K562 (cell line): ENCODE measurements around the gene DPP9.

ENCODE experiments used
- ATF1 ChIP-seq, 2 experiments: fragments of 450-650 bp in 1 of 2; IDR thresholded peaks; 2 replicates each; pipeline ENCODE4 v1.6.1; 2016; ENCODE audit warnings: missing compliant biosample characterization in 1 of 2, missing genetic modification characterization in 1 of 2
- BDP1 ChIP-seq: IDR thresholded peaks from 3 replicates; pipeline ENCODE4 v1.6.1; 2011; ENCODE audit not compliant: insufficient read length, insufficient read depth
- EHMT2 ChIP-seq: fragments of 450-650 bp; IDR thresholded peaks from 2 replicates; pipeline ENCODE4 v1.6.1; 2018; ENCODE audit warnings: antibody characterized with exemption
- EP300 ChIP-seq: IDR thresholded peaks from 2 replicates; pipeline ENCODE4 v1.6.1; 2012; ENCODE audit warnings: low read length, improper control_type of control experiment
- HDAC1 ChIP-seq, 2 experiments: fragments of 450-650 bp; IDR thresholded peaks; 2 replicates each; pipeline ENCODE4 v1.6.1; 2016 to 2017; ENCODE audit warnings: inconsistent platforms in 1 of 2, mild to moderate bottlenecking in 1 of 2, moderate library complexity in 1 of 2
- IFI16 ChIP-seq: fragments of 250-450 bp; sonication (Bioruptor Pico); IDR thresholded peaks from 2 replicates; pipeline ENCODE4 v2.1.2; 2022; ENCODE audit warnings: mild to moderate bottlenecking, inconsistent platforms
- NFRKB ChIP-seq: fragments of 450-650 bp; IDR thresholded peaks from 2 replicates; pipeline ENCODE4 v1.6.1; 2016; ENCODE audit warnings: low read depth
- RFX5 ChIP-seq: IDR thresholded peaks from 2 replicates; pipeline ENCODE4 v1.6.1; 2011; ENCODE audit warnings: low read depth, mild to moderate bottlenecking, improper control_type of control experiment, low read length
- SIN3A ChIP-seq, 2 experiments: fragments of 150-350 bp in 1 of 2; IDR thresholded peaks; 2 replicates each; pipeline ENCODE4 v1.6.1; 2011 to 2016; ENCODE audit warnings: borderline replicate concordance in 2 of 2, low read depth in 2 of 2, low read length in 2 of 2, mild to moderate bottlenecking in 2 of 2, moderate library complexity in 2 of 2; ENCODE audit not compliant: control insufficient read depth in 1 of 2
- SLC30A9 ChIP-seq: fragments of 250-450 bp; sonication (Bioruptor Pico); IDR thresholded peaks from 2 replicates; pipeline ENCODE4 v1.8.0; 2022; ENCODE audit warnings: mild to moderate bottlenecking, moderate library complexity
- TARDBP ChIP-seq: fragments of 450-650 bp; IDR thresholded peaks from 2 replicates; pipeline ENCODE4 v1.6.1; 2016
- ZBED1 ChIP-seq: IDR thresholded peaks from 2 replicates; pipeline ENCODE4 v1.6.1; 2014
- ZNF384 ChIP-seq: IDR thresholded peaks from 2 replicates; pipeline ENCODE4 v1.6.1; 2012; ENCODE audit warnings: low read depth, low read length, improper control_type of control experiment
- TF ChIP-seq, protein P1 (sequence below), 3 experiments: IDR thresholded peaks in 2 of 3; conservative IDR thresholded peaks in 1 of 3; 2 replicates each; pipeline ENCODE4 v1.5.1; 2011 to 2012; ENCODE audit warnings: low read length in 3 of 3, mild to moderate bottlenecking in 3 of 3, control low read depth in 2 of 3, improper control_type of control experiment in 1 of 3, inconsistent platforms in 1 of 3, low read depth in 1 of 3, mixed read lengths in 1 of 3, moderate library complexity in 1 of 3; ENCODE audit not compliant: insufficient read depth in 2 of 3

DNA sequence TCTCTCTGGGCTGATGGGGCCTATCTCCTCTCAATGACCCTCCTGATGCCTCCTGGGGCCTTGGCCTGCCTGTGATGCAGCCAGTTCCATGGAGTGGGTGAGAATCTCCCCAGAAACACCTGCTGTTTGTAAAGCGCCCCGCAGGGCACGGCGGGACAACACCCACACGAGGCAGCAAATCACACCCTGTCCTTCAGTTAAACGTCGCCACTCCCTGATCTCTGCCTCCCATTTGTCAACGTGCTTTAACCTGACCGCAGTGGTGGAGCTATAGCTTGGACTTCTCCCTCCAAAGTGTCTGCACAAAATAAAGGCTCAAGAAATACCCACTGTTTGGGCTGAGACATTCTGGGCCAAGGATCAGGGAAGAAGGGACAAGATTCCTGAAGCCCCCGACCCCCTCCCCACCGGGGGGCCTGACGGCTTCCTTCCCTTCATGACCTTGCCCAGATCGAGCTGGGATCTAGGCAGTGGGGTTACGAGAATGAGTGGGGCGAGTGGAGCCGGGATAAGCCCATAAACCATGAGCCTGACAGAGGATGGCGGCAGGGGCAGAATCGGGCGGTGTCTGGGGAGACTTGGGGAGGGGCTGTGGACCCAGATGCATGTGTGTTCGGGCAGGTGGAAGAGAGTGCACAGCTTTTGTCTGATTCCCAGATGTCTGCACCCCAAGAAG lies 61.5 kb downstream of the DPP9 start:
- TF ChIP-seq TARDBP = no peak
- TF ChIP-seq IFI16 (CRISPR knock-in tag) = no peak
- TF ChIP-seq EP300 = no peak
- TF ChIP-seq ATF1 (CRISPR knock-in tag; IDR thresholded peaks at IDR 0.05) = no peak
- no peak for TF ChIP-seq ATF1 (tag; IDR thresholded peaks at IDR 0.05)
- no peak for TF ChIP-seq SLC30A9 (CRISPR knock-in tag)
- no peak for TF ChIP-seq HDAC1 (IDR thresholded peaks at IDR 0.05)
- TF ChIP-seq NFRKB = no peak
- TF ChIP-seq BDP1 = no peak
- no peak for TF ChIP-seq RFX5
- no peak for TF ChIP-seq ZBED1
- TF ChIP-seq ZNF384 = no peak
- TF ChIP-seq, protein P1, sequence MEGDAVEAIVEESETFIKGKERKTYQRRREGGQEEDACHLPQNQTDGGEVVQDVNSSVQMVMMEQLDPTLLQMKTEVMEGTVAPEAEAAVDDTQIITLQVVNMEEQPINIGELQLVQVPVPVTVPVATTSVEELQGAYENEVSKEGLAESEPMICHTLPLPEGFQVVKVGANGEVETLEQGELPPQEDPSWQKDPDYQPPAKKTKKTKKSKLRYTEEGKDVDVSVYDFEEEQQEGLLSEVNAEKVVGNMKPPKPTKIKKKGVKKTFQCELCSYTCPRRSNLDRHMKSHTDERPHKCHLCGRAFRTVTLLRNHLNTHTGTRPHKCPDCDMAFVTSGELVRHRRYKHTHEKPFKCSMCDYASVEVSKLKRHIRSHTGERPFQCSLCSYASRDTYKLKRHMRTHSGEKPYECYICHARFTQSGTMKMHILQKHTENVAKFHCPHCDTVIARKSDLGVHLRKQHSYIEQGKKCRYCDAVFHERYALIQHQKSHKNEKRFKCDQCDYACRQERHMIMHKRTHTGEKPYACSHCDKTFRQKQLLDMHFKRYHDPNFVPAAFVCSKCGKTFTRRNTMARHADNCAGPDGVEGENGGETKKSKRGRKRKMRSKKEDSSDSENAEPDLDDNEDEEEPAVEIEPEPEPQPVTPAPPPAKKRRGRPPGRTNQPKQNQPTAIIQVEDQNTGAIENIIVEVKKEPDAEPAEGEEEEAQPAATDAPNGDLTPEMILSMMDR (IDR thresholded peaks at IDR 0.05 in 2 of 3, conservative IDR thresholded peaks at IDR 0.05 in 1 of 3; ENCODE audit: insufficient read depth in 2 of 3, low read depth in 1 of 3, low read length in 3 of 3) = no peak
- TF ChIP-seq EHMT2 = no peak
- no peak for TF ChIP-seq SIN3A (IDR thresholded peaks at IDR 0.05; ENCODE audit: borderline replicate concordance in 2 of 2, control insufficient read depth in 1 of 2, low read depth in 2 of 2, low read length in 2 of 2)
